SU-DHL-6 (cell line): Measurements from ENCODE around the gene NTN3.

Source experiments
- H2AFZ ChIP-seq: fragments of 200-600 bp; sonication (generic); 2 replicates; pipeline ENCODE4 v1.6.1; 2014; ENCODE audit warnings: low read depth, mild to moderate bottlenecking, moderate library complexity, mixed read lengths, antibody characterized with exemption, low read length; ENCODE audit not compliant: severe bottlenecking
- H3F3A ChIP-seq: fragments of 200-600 bp; shearing (Covaris generic); 2 replicates; pipeline ENCODE4 v1.6.0; 2016; ENCODE audit warnings: antibody characterized with exemption, mild to moderate bottlenecking; ENCODE audit not compliant: insufficient read depth
- H3K27ac ChIP-seq: fragments of 200-600 bp; sonication (generic); 2 replicates; pipeline ENCODE4 v1.5.1; 2016; ENCODE audit warnings: low read depth, mild to moderate bottlenecking, low read length, moderate library complexity, mixed read lengths
- H3K27me3 ChIP-seq: fragments of 200-600 bp; sonication (generic), shearing (Covaris generic); 2 replicates; pipeline ENCODE4 v1.6.0; 2014; ENCODE audit warnings: mild to moderate bottlenecking, low read length
- H3K36me3 ChIP-seq: fragments of 200-600 bp; sonication (generic); 2 replicates; pipeline ENCODE4 v1.6.1; 2014; ENCODE audit warnings: mild to moderate bottlenecking, low read length, mixed read lengths
- H3K4me2 ChIP-seq: fragments of 300-600, 200-600 bp; shearing (Covaris generic), sonication (generic); 2 replicates; pipeline ENCODE4 v1.6.0; 2014; ENCODE audit warnings: low read length, low read depth, mild to moderate bottlenecking; ENCODE audit not compliant: poor library complexity, severe bottlenecking
- H3K4me3 ChIP-seq: fragments of 200-600 bp; sonication (generic); 2 replicates; pipeline ENCODE4 v1.5.1; 2014; ENCODE audit warnings: antibody characterized with exemption, low read length, mild to moderate bottlenecking, mixed read lengths; ENCODE audit not compliant: insufficient read depth, poor library complexity, severe bottlenecking
- H3K79me2 ChIP-seq: fragments of 200-600 bp; sonication (generic); 2 replicates; pipeline ENCODE4 v1.6.1; 2014; ENCODE audit warnings: mild to moderate bottlenecking, low read length, moderate library complexity; ENCODE audit not compliant: insufficient read depth
- H3K9ac ChIP-seq: fragments of 200-600 bp; sonication (generic); 2 replicates; pipeline ENCODE4 v1.7.0; 2014; ENCODE audit warnings: mild to moderate bottlenecking, low read length
- H3K9me2 ChIP-seq: fragments of 200-600 bp; sonication (generic); replicated peaks from 2 replicates; pipeline ENCODE4 v1.6.1; 2014; ENCODE audit warnings: low read length; ENCODE audit not compliant: insufficient read depth
- H3K9me3 ChIP-seq: fragments of 200-600 bp; sonication (generic); 2 replicates; pipeline ENCODE4 v1.6.1; 2014; ENCODE audit warnings: low read length, mixed read lengths; ENCODE audit not compliant: insufficient read depth
- H4K20me1 ChIP-seq: fragments of 200-600 bp; sonication (generic); 2 replicates; pipeline ENCODE4 v1.6.1; 2014; ENCODE audit warnings: low read depth, mild to moderate bottlenecking, antibody characterized with exemption, low read length, moderate library complexity, mixed read lengths
- EZH2phosphoT487 ChIP-seq: fragments of 200-600 bp; sonication (generic), shearing (Covaris generic); conservative IDR thresholded peaks from 2 replicates; pipeline ENCODE4 v1.6.1; 2018; ENCODE audit warnings: mild to moderate bottlenecking, antibody characterized with exemption, low read length, moderate library complexity, mixed read lengths
- TF ChIP-seq, protein P1 (sequence below): fragments of 200-600 bp; sonication (generic); IDR thresholded peaks from one replicate; pipeline ENCODE4 v1.5.1; 2017; ENCODE audit warnings: antibody characterized with exemption, mild to moderate bottlenecking, low read length, moderate library complexity; ENCODE audit not compliant: insufficient read depth, poor library complexity, severe bottlenecking

Gene NTN3

DNA sequence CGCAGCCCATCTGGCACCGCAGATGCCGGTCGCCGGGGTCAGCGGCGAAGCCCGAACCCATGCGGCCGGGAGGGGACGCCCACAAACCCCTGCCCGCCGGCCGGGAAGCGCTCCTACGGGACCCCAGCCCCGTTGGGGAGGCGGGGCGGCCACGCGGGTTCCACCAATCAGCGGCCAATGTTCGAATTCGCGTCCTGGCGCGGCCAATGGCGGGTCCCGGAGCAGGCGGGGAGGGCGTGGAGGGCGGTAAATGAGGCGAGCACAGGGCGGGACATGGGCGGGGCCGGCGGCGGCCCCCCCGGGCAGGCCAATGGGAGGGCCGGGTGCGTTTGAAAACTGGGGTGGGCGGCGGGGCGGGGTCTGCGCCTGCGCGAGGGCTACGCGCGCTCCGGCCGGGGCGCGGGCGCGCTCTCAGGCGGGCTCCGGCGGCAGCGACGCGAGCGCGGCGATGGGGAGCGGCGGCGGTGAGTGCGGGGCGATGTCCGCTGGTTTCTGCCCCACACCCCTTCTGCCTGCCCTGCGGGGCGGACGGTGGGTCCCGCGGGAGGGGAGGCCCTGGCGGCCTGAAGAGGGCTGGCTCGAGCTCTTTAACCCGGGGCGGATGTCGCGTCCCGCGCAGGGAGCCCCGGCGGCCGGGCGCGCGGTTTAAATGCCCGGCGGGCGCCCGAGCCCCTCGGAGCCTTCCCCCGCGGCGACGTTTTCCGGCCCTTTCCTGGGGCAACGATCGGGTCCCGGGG is 41.9 kb upstream of the NTN3 start, which contains the start of gene CCNF:
CCNF (plus strand) TSS at position 414 of the 737 bp plus-strand sequence; CDS start at position 449, 35 bp downstream.
- peak within 1 kb of the TSS; percentile 96 for H3K9ac ChIP-seq
- H3F3A ChIP-seq, result no peaks in the 10 kb centered on the region
- peaks cover 38% of the 10 kb centered on the region for H3K79me2 ChIP-seq
- peak within 1 kb of the TSS; percentile 72 for H3K27ac ChIP-seq
- H3K9me2 ChIP-seq, result no peaks in the 10 kb centered on the region
- no peaks in the 10 kb centered on the region for H3K9me3 ChIP-seq
- H3K27me3 ChIP-seq, result no peaks in the 10 kb centered on the region
- peak within 1 kb of the TSS; percentile 80 for H3K4me3 ChIP-seq
- peak within 1 kb of the TSS; percentile 82 for H3K4me2 ChIP-seq
- peak within 1 kb of the TSS; percentile 73 for H2AFZ ChIP-seq
- peaks cover 18% of the 10 kb centered on the region for H3K36me3 ChIP-seq
- H4K20me1 ChIP-seq, result 0 out of 2 replicates have a peak, but pooled peaks cover 7% of the 10 kb centered on the region
- TF ChIP-seq EZH2phosphoT487, result no peak
- TF ChIP-seq, protein P1, sequence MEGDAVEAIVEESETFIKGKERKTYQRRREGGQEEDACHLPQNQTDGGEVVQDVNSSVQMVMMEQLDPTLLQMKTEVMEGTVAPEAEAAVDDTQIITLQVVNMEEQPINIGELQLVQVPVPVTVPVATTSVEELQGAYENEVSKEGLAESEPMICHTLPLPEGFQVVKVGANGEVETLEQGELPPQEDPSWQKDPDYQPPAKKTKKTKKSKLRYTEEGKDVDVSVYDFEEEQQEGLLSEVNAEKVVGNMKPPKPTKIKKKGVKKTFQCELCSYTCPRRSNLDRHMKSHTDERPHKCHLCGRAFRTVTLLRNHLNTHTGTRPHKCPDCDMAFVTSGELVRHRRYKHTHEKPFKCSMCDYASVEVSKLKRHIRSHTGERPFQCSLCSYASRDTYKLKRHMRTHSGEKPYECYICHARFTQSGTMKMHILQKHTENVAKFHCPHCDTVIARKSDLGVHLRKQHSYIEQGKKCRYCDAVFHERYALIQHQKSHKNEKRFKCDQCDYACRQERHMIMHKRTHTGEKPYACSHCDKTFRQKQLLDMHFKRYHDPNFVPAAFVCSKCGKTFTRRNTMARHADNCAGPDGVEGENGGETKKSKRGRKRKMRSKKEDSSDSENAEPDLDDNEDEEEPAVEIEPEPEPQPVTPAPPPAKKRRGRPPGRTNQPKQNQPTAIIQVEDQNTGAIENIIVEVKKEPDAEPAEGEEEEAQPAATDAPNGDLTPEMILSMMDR, result no peak

DNA sequence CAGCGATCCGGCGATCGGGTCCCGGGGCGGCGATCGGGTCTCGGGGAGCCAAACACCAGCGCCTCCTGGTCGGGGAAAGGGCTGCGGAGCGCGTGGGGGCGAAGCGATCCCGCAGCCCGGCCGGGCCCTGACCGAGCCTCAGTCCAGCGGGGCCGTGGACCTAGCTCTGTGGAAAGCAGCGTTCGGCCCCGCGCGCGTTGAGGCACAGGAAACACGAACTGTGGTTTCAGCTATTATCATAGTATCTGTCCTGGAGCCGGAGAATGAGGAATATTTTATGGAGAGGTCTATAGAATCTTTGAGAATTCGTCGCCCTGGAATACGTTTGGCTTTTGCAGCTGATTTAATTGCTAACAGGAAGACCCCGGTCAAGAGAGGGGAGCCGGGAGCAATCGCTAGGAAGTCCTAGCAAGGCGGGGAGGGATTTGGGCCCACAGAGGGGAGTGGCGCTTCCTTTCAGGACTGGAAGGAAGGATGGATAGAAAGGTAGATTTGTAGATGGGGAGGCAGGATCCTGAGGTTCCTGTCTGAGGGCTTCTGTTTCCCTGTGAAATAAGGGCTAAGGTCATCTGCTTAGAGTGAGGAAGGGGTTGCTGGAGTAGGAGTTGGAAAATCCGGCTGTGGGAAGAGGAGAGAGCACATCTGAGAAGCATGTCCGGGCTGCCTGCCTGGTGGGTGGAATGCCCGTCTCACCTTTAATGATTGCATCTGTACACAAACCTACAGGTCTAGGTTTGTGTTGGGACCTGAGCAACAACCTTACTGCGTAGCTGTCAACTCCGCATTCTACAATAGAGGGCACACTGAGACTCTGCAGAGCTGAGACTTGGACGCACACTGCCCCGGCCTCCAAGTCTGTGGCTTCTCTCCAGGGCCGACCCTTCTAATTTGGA is 41.1 kb upstream of the NTN3 start:
- peak overlapping the region; percentile 70 for H3K4me3 ChIP-seq
- H3K9me2 ChIP-seq, result no peaks in the 10 kb centered on the region
- peak overlapping the region; percentile 72 for H3K27ac ChIP-seq
- TF ChIP-seq, protein P1, result peak; percentile 40
- no peak for TF ChIP-seq EZH2phosphoT487
- 0 out of 2 replicates have a peak, but pooled peaks cover 7% of the 10 kb centered on the region for H4K20me1 ChIP-seq
- H3K36me3 ChIP-seq, result peaks cover 21% of the 10 kb centered on the region
- peaks cover 38% of the 10 kb centered on the region for H3K79me2 ChIP-seq
- H2AFZ ChIP-seq, result peak overlapping the region; percentile 71
- no peaks in the 10 kb centered on the region for H3K9me3 ChIP-seq
- H3F3A ChIP-seq, result no peaks in the 10 kb centered on the region
- H3K9ac ChIP-seq, result peak overlapping the region; percentile 96
- no peaks in the 10 kb centered on the region for H3K27me3 ChIP-seq
- peak overlapping the region; percentile 72 for H3K4me2 ChIP-seq

DNA sequence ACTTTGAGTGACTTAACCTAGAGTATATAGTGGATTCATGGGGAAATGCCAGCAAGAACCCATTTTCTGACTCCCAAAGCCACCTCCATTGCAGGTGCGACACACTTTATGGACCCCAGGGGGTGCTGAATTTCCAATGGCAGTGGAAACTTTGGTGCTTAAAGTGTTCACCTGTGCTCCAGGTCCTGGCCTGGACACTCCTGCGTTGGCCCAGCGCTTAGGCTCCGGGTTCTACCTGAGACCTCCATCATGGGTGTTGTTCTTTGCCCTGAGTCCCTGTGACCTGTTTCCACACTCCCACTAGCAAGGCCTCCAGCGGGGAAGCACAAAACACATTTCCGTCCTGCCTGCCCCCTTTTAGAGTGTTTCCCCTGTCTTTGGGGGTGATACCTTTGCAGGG is 38.8 kb upstream of the NTN3 start:
- H3K27me3 ChIP-seq, result no peaks in the 10 kb centered on the region
- H3K9me2 ChIP-seq, result no peaks in the 10 kb centered on the region
- TF ChIP-seq EZH2phosphoT487, result no peak
- TF ChIP-seq, protein P1, result no peak
- H3K4me2 ChIP-seq, result no peak overlapping the region
- H3K9ac ChIP-seq, result no peak overlapping the region
- H3K27ac ChIP-seq, result no peak overlapping the region
- H4K20me1 ChIP-seq, result 0 out of 2 replicates have a peak, but pooled peaks cover 7% of the 10 kb centered on the region
- H3K79me2 ChIP-seq, result peaks cover 39% of the 10 kb centered on the region
- H3K4me3 ChIP-seq, result no peak overlapping the region
- no peaks in the 10 kb centered on the region for H3K9me3 ChIP-seq
- no peaks in the 10 kb centered on the region for H3F3A ChIP-seq
- H3K36me3 ChIP-seq, result peaks cover 24% of the 10 kb centered on the region
- no peak overlapping the region for H2AFZ ChIP-seq
